GM11168 (cell line): ENCODE measurements around the gene C8A.

ENCODE experiments used
- in situ Hi-C: fragments of 300-500 bp; cut with MboI; formaldehyde crosslinking; loops from one replicate; pipeline ENCODE4 v1.12.0; 2022; ENCODE audit warnings: low sequenced_read_pairs; ENCODE audit not compliant: unreplicated experiment

Gene C8A

GRCh38 chr1:56880774-56881173, 26.2 kb downstream of the C8A start:
- in situ Hi-C loops = no loop called here

GRCh38 chr1:56881417-56881816, 26.8 kb downstream of the C8A start:
- in situ Hi-C loops = no loop called here

- in situ Hi-C loops = no loop called here
Observed at GRCh38 chr1:56890229-56890628, 35.6 kb downstream of the C8A start.

GRCh38 chr1:56894014-56894413, 39.4 kb downstream of the C8A start:
- in situ Hi-C loops = no loop called here

GRCh38 chr1:56897150-56898004, 42.8 kb downstream of the C8A start:
- in situ Hi-C loops = no loop called here

- in situ Hi-C loops = no loop called here
Observed at GRCh38 chr1:56898005-56898373, 43.4 kb downstream of the C8A start.

- in situ Hi-C loops = no loop called here
Observed at GRCh38 chr1:56898879-56899278, 44.3 kb downstream of the C8A start.

GRCh38 chr1:56901716-56902115, 47.1 kb downstream of the C8A start:
- in situ Hi-C loops = no loop called here

- in situ Hi-C loops = no loop called here
Observed at GRCh38 chr1:56903778-56904177, 49.2 kb downstream of the C8A start.

GRCh38 chr1:56904663-56905397, 50.2 kb downstream of the C8A start:
- in situ Hi-C loops = no loop called here

GRCh38 chr1:56905667-56906066, 51.1 kb downstream of the C8A start:
- in situ Hi-C loops = no loop called here

GRCh38 chr1:56908619-56909221, 54.1 kb downstream of the C8A start:
- in situ Hi-C loops = no loop called here

GRCh38 chr1:56910441-56910985, 55.9 kb downstream of the C8A start:
- in situ Hi-C loops = no loop called here

GRCh38 chr1:56911098-56911938, 56.7 kb downstream of the C8A start:
- in situ Hi-C loops = no loop called here

- in situ Hi-C loops = no loop called here
Observed at GRCh38 chr1:56912325-56912724, 57.7 kb downstream of the C8A start.

- in situ Hi-C loops = no loop called here
Observed at GRCh38 chr1:56915960-56916359, 61.4 kb downstream of the C8A start.

GRCh38 chr1:56916630-56917029, 62.0 kb downstream of the C8A start:
- in situ Hi-C loops = no loop called here

- in situ Hi-C loops = no loop called here
Observed at GRCh38 chr1:56917356-56917755, 62.8 kb downstream of the C8A start.

GRCh38 chr1:56920591-56921001, 66.0 kb downstream of the C8A start:
- in situ Hi-C loops = no loop called here

- in situ Hi-C loops = no loop called here
Observed at GRCh38 chr1:56921479-56921878, 66.9 kb downstream of the C8A start.
